Epithelial cell of esophagus (primary cell): ENCODE results near the gene MAPK1IP1L.
"Not testable (repeated sequence)": the region's sequence is repeated elsewhere in the genome, so short reads cannot be mapped to it uniquely, and the experiment has no call there.

Experiments
- DNase-seq: peaks from one replicate; pipeline ENCODE4 v3.0.0; 2010; ENCODE audit warnings: low read depth
- H3K4me3 ChIP-seq: 2 replicates; pipeline ENCODE4 v1.5.1; 2011; ENCODE audit warnings: mild to moderate bottlenecking, low read length, control low read depth
- CTCF ChIP-seq: IDR thresholded peaks from 2 replicates; pipeline ENCODE4 v1.5.1; 2011; ENCODE audit warnings: low read depth, mild to moderate bottlenecking, low read length, control low read depth, inconsistent platforms; ENCODE audit not compliant: insufficient read depth; ENCODE audit errors: missing control alignments

Gene MAPK1IP1L

DNA sequence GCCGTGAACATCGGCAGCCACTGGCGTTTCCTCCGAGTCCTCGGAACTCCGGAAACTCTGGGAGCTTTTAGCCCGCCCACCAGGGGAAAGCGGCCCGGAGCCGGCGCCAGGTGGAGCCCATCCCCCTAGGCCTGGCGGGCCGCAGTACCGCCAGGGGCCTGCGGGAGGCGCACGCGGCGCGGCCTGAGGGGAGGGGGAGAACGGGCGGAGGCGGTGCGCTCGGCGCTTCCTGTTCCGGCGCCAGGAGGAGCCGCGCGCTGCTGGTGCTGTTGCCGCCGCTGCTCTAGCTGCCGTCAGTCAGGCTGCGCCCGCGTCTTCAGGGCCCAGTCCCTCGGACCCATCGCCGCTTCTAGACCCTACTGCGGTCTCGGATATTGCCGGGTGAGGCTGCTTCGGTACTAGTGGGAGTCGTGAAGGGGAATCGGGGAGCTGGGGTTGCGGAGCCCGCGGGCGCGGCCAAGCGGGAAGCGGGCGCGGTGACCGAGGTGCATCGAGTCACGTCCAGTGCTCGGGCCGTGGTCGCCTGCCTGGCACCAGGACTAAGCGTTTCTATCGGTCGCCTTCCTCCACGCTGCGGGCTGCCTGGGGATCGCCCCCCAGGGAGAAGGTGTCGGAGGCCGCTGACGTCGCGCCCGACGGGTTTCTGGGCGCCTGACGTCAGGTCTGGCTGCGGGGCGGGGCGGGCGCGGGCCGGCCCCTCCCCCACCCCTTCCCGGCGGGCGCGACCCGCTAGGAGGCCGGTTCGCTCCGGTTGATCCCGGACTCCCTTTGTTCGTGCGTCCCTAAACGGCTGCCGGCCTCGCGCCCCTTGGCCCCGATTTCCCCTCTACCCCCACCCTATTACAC, at the start of gene MAPK1IP1L:
TSS of gene MAPK1IP1L (plus strand) at position 225 of the 846 bp plus-strand sequence. CDS start 10,037 bp downstream, outside the sequence.
- peak within 1 kb of the TSS; percentile 67 for H3K4me3 ChIP-seq
- peak; percentile 92 for DNase-seq
- peak; percentile 65 for TF ChIP-seq CTCF

DNA sequence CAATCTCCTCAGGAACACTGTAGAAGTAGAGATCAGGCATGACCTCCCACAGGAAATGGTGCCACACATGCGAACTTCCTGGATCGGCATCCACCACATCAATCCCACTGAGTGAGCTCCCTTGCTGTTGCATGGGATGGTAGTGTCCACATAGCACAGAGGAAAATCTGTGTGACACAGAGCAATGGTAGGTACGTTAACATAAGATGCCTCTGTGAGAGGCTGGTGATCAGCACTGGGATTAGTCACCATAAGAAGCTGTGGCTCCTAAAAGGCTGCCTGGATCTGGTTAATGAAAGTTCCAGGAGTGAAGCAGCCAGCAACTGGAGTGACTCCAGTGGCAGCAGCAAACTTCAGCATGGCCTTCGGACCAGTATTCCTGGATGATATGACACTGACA, 46.4 kb upstream of the MAPK1IP1L start:
- H3K4me3 ChIP-seq = no peak overlapping the region
- TF ChIP-seq CTCF = no peak
- DNase-seq = peak; percentile 12

DNA sequence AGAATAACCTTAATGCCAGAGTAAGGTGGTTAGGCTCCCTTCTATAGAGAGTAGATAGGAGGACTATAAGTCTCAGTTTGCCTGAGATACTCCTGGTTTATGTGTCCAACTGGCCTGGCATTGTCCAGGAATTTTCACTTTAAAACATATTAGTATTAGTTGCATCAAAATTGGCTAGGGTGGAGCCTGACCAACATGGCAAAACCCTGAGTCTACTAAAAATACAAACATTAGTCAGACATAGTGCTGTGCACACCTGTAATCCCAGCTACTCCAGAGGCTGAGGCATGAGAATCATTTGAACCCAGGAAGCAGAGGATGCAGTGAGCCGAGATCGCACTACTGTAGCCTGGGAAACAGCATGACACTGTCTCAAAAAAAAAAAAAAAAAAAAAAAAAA, 36.4 kb upstream of the MAPK1IP1L start:
- DNase-seq = peak; percentile 34
- TF ChIP-seq CTCF = no peak
- H3K4me3 ChIP-seq = no peak overlapping the region

- H3K4me3 ChIP-seq = no peak overlapping the region
- DNase-seq = peak; percentile 23
- no peak for TF ChIP-seq CTCF
These were observed 31.4 kb upstream of the MAPK1IP1L start for GRCh38 chr14:55019968-55020554.

GRCh38 chr14:55024365-55024764, 27.1 kb upstream of the MAPK1IP1L start:
- H3K4me3 ChIP-seq, DNase-seq: not testable (repeated sequence)

DNA sequence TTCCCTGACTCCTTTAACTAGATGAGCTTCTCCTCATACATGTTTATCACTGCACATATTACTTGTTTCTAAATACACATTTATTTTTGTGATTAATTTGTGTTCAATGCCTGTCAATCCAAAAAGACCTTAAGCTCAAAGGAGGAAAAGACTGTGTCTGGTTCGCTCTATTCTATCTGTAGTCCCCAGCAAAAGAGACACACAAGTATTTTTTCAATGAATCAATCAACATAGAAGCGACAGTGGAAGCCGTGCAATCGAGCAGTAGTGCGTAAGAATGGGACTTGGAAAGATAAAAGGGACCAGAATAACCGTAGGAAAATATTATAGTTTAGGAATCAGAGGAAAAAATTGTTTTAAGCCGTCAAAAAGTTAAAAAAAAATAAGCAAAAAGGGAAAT, 25.5 kb upstream of the MAPK1IP1L start:
- DNase-seq = no peak
- H3K4me3 ChIP-seq = peak overlapping the region; percentile 63
- TF ChIP-seq CTCF = no peak

- peak overlapping the region; percentile 63 for H3K4me3 ChIP-seq
- no peak for DNase-seq
- TF ChIP-seq CTCF = no peak
These were observed 25.0 kb upstream of the MAPK1IP1L start for GRCh38 chr14:55026441-55026792.
